ENCODE measurements around the gene PIP4K2B. TPM values are rescaled to one million over a fixed set of nuclear protein-coding genes. Genes with fewer than 3 reads are reported as not detected.

Gene PIP4K2B
- total and polyA plus RNA-seq, 9 of the 15 experiments (the other 6 are each of a cell fraction or from before 2014, with no cell fraction given), result 3.7 to 29.9 (median 23.0) TPM

- TF ChIP-seq CLOCK (CRISPR knock-in tag; IDR thresholded peaks at IDR 0.05; ENCODE audit: borderline replicate concordance) (no peak), MECOM (CRISPR knock-in tag; IDR thresholded peaks at IDR 0.05) (0 out of 2 replicates have a peak, but pooled peaks have one; percentile 36), POLR2A (conservative IDR thresholded peaks at IDR 0.05) (peak; percentile 93), PURB (CRISPR knock-in tag; IDR thresholded peaks at IDR 0.05; ENCODE audit: low read depth) (no peak), HDAC1 (IDR thresholded peaks at IDR 0.05) (peak in 1 of 2 experiments; percentile 13; a peak in 1 of 4 replicates), STAT5B (CRISPR knock-in tag; IDR thresholded peaks at IDR 0.05) (no peak), YY1 (IDR thresholded peaks at IDR 0.05; ENCODE audit: borderline replicate concordance in 1 of 3, control insufficient read depth in 1 of 3, extremely low read depth in 1 of 3, insufficient read depth in 3 of 3, insufficient read length in 1 of 3, insufficient replicate concordance in 2 of 3, low read depth in 1 of 3, low read length in 2 of 3) (peak in 2 of 3 experiments; percentile 34 to 52), MYC (IDR thresholded peaks at IDR 0.05; ENCODE audit: low read depth, low read length) (peak; percentile 80), MYC (CRISPR knock-in tag; IDR thresholded peaks at IDR 0.05; ENCODE audit: borderline replicate concordance, low read depth) (no peak), PTBP1 (IDR thresholded peaks at IDR 0.05; ENCODE audit: low read depth, low read length) (no peak), ZNF592 (IDR thresholded peaks at IDR 0.05) (peak; percentile 73; the same call in 1 of the 2 replicates), SNRNP70 (optimal IDR thresholded peaks at IDR 0.05; ENCODE audit: low read depth, low read length) (no peak), RCOR1 (IDR thresholded peaks at IDR 0.05; ENCODE audit: borderline replicate concordance in 1 of 2, low read depth in 2 of 2, low read length in 2 of 2) (peak in 1 of 2 experiments; percentile 36; a peak in 1 of 4 replicates), TAF9B (IDR thresholded peaks at IDR 0.05; ENCODE audit: partially characterized antibody) (peak; percentile 82), PHTF2 (CRISPR knock-in tag; IDR thresholded peaks at IDR 0.05) (no peak), MCM7 (IDR thresholded peaks at IDR 0.05) (no peak), CCNT2 (IDR thresholded peaks at IDR 0.05; ENCODE audit: borderline replicate concordance, extremely low read depth, insufficient read length, low read depth, low read length) (peak; percentile 48), HBP1 (CRISPR knock-in tag; IDR thresholded peaks at IDR 0.05) (no peak), ZNF445 (CRISPR knock-in tag; IDR thresholded peaks at IDR 0.05; ENCODE audit: low read depth) (no peak)
Observed at GRCh38 chr17:38749223-38750043, 49.9 kb downstream of the PIP4K2B start (continued).
